A549 (cell line): ENCODE measurements around the gene LRRC39. TPM values are rescaled to one million over a fixed set of nuclear protein-coding genes. Genes with fewer than 3 reads are reported as not detected.
A peak's percentile ranks its signal among the peaks of the same experiment; 100 is the strongest.

ENCODE experiments used
- ATAC-seq, 2 experiments: fragments of 200-7000 bp in 1 of 2; fragments of >200 bp in 1 of 2; cut with Nextera tagmentation in 1 of 2; cut with Tn5 transposase in 1 of 2; 3 replicates each; pipeline versions ENCODE4 v1.8.0 to v1.9.1; 2018 to 2020; ENCODE audit warnings: mild to moderate bottlenecking in 1 of 2, moderate library complexity in 1 of 2
- CTCF ChIA-PET: fragments of 300-600 bp; sonication (Branson Sonifier 250); formaldehyde crosslinking; extraction: SDS; loops from one replicate; lab custom pipeline; 2021; ENCODE audit warnings: antibody characterized with exemption, inconsistent platforms; lab: Yijun Ruan, JAX
- POLR2A ChIA-PET: fragments of 350-600 bp; formaldehyde crosslinking; extraction: SDS; loops from one replicate; lab custom pipeline; 2021; ENCODE audit warnings: antibody characterized with exemption, inconsistent platforms; lab: Yijun Ruan, JAX
- DNase-seq, 2 experiments: peaks; one replicate each; pipeline versions ENCODE4 v3.0.0 to v3.0.0-alpha.2; 2011 to 2016; ENCODE audit warnings: low read depth in 1 of 2, low spot score in 1 of 2
- FAIRE-seq: peaks from 2 replicates; lab custom pipeline; 2011; peaks lifted over from hg19 to GRCh38; lab: Jason Lieb, UNC
- H3K27ac ChIP-seq, 2 experiments: fragments of >200 bp; sonication (Bioruptor Twin); formaldehyde crosslinking; 3 replicates each; pipeline ENCODE4 v1.5.1; 2016 to 2017
- H3K4me1 ChIP-seq: fragments of >200 bp; sonication (Bioruptor Twin); formaldehyde crosslinking; 3 replicates; pipeline ENCODE4 v1.6.1; 2016
- H3K4me2 ChIP-seq: fragments of >200 bp; sonication (Bioruptor Twin); formaldehyde crosslinking; 3 replicates; pipeline ENCODE4 v1.6.1; 2016
- H3K4me3 ChIP-seq: fragments of >200 bp; sonication (Bioruptor Twin); formaldehyde crosslinking; 3 replicates; pipeline ENCODE4 v1.5.1; 2016
- H3K9me3 ChIP-seq: fragments of >200 bp; sonication (Bioruptor Twin); formaldehyde crosslinking; 3 replicates; pipeline ENCODE4 v1.6.1; 2016
- CBX2 ChIP-seq: fragments of 200-600 bp; sonication (generic); IDR thresholded peaks from 2 replicates; pipeline ENCODE4 v1.6.1; 2016; ENCODE audit warnings: low read depth, mild to moderate bottlenecking, borderline replicate concordance
- CEBPB ChIP-seq, 2 experiments: fragments of >200 bp in 1 of 2; sonication (Bioruptor Twin) in 1 of 2; formaldehyde crosslinking in 1 of 2; IDR thresholded peaks; 2 replicates each; pipeline ENCODE4 v1.6.1; 2012 to 2016
- CHD2 ChIP-seq: fragments of 150-350 bp; IDR thresholded peaks from 2 replicates; pipeline ENCODE4 v1.6.1; 2014; ENCODE audit warnings: low read length; ENCODE audit not compliant: partially characterized antibody
- CHD4 ChIP-seq: fragments of 200-600 bp; sonication (generic); IDR thresholded peaks from 2 replicates; pipeline ENCODE4 v1.6.1; 2016; ENCODE audit warnings: antibody characterized with exemption, mild to moderate bottlenecking, borderline replicate concordance
- EP300 ChIP-seq, 2 experiments: fragments of >200 bp; sonication (Bioruptor Twin); formaldehyde crosslinking; IDR thresholded peaks; 2 replicates in 1 of 2; 3 replicates in 1 of 2; pipeline ENCODE4 v1.6.1; 2016 to 2017
- ESRRA ChIP-seq: fragments of 150-350 bp; IDR thresholded peaks from 2 replicates; pipeline ENCODE4 v1.6.1; 2014; ENCODE audit warnings: mild to moderate bottlenecking, low read length, borderline replicate concordance
- FOSB ChIP-seq: fragments of 250-450 bp; sonication (Bioruptor Pico); IDR thresholded peaks from 2 replicates; pipeline ENCODE4 v1.5.0; 2020; ENCODE audit warnings: mild to moderate bottlenecking, moderate library complexity
- FOXS1 ChIP-seq: fragments of 250-450 bp; sonication (Bioruptor Pico); IDR thresholded peaks from 2 replicates; pipeline ENCODE4 v1.5.0; 2020; ENCODE audit warnings: mild to moderate bottlenecking, moderate library complexity
- GATA3 ChIP-seq: IDR thresholded peaks from 2 replicates; pipeline ENCODE4 v1.6.1; 2012; ENCODE audit warnings: borderline replicate concordance
- HEYL ChIP-seq: fragments of 250-450 bp; sonication (Bioruptor Pico); IDR thresholded peaks from 2 replicates; pipeline ENCODE4 v1.8.0; 2021; ENCODE audit warnings: mild to moderate bottlenecking, moderate library complexity
- HOXB5 ChIP-seq: fragments of 250-450 bp; sonication (Bioruptor Pico); IDR thresholded peaks from 2 replicates; pipeline ENCODE4 v1.5.0; 2020; ENCODE audit warnings: mild to moderate bottlenecking, moderate library complexity
- JUN ChIP-seq, 2 experiments: fragments of >200 bp; sonication (Bioruptor Twin); formaldehyde crosslinking; IDR thresholded peaks; 2 replicates in 1 of 2; 3 replicates in 1 of 2; pipeline ENCODE4 v1.6.1; 2016 to 2017
- JUNB ChIP-seq: fragments of >200 bp; sonication (Bioruptor Twin); formaldehyde crosslinking; IDR thresholded peaks from 2 replicates; pipeline ENCODE4 v1.6.1; 2016
- KDM1A ChIP-seq: fragments of 200-600 bp; sonication (generic); IDR thresholded peaks from 2 replicates; pipeline ENCODE4 v1.6.1; 2016; ENCODE audit warnings: low read depth, mild to moderate bottlenecking
- MAFK ChIP-seq: fragments of 450-650 bp; IDR thresholded peaks from 2 replicates; pipeline ENCODE4 v1.6.1; 2014; ENCODE audit not compliant: partially characterized antibody
- MAZ ChIP-seq: fragments of 150-350 bp; IDR thresholded peaks from 2 replicates; pipeline ENCODE4 v1.6.1; 2014; ENCODE audit warnings: antibody characterized with exemption, low read depth, low read length, borderline replicate concordance
- NPAS2 ChIP-seq: fragments of 250-450 bp; sonication (Bioruptor Pico); IDR thresholded peaks from 2 replicates; pipeline ENCODE4 v1.8.0; 2022; ENCODE audit warnings: mild to moderate bottlenecking, moderate library complexity, borderline replicate concordance
- NR3C1 ChIP-seq: fragments of >200 bp; sonication (Bioruptor Twin); formaldehyde crosslinking; IDR thresholded peaks from 3 replicates; pipeline ENCODE4 v1.6.1; 2017
- PBX3 ChIP-seq: IDR thresholded peaks from 2 replicates; pipeline ENCODE4 v1.6.1; 2012
- POLR2AphosphoS2 ChIP-seq: conservative IDR thresholded peaks from 2 replicates; pipeline ENCODE4 v1.6.1; 2012; ENCODE audit warnings: low read length, improper control_type of control experiment, inconsistent platforms
- RAD21 ChIP-seq, 2 experiments: fragments of >200 bp in 1 of 2; sonication (Bioruptor Twin) in 1 of 2; formaldehyde crosslinking in 1 of 2; IDR thresholded peaks in 1 of 2; conservative IDR thresholded peaks in 1 of 2; 2 replicates in 1 of 2; 3 replicates in 1 of 2; pipeline ENCODE4 v1.6.1; 2012 to 2018; ENCODE audit warnings: inconsistent platforms in 1 of 2
- RCOR1 ChIP-seq: fragments of 150-350 bp; IDR thresholded peaks from 2 replicates; pipeline ENCODE4 v1.6.1; 2014; ENCODE audit warnings: antibody characterized with exemption, low read length, low read depth
- REST ChIP-seq: fragments of 200-600 bp; sonication (generic); IDR thresholded peaks from 2 replicates; pipeline ENCODE4 v1.6.1; 2016; ENCODE audit warnings: antibody characterized with exemption, mild to moderate bottlenecking, moderate library complexity
- TFCP2L1 ChIP-seq: fragments of 250-450 bp; sonication (Bioruptor Pico); IDR thresholded peaks from 2 replicates; pipeline ENCODE4 v1.5.0; 2021; ENCODE audit warnings: mild to moderate bottlenecking
- TP53 ChIP-seq: fragments of 250-450 bp; sonication (Bioruptor Pico); IDR thresholded peaks from 2 replicates; pipeline ENCODE4 v1.5.0; 2021; ENCODE audit warnings: mild to moderate bottlenecking, moderate library complexity
- USF2 ChIP-seq: fragments of 450-650 bp; IDR thresholded peaks from 2 replicates; pipeline ENCODE4 v1.6.1; 2014; ENCODE audit warnings: antibody characterized with exemption
- ZC3H11A ChIP-seq: fragments of 450-650 bp; IDR thresholded peaks from 2 replicates; pipeline ENCODE4 v1.6.1; 2014; ENCODE audit warnings: antibody characterized with exemption, mild to moderate bottlenecking
- ZFP36 ChIP-seq: fragments of 450-650 bp; IDR thresholded peaks from 2 replicates; pipeline ENCODE4 v1.6.1; 2014; ENCODE audit warnings: borderline replicate concordance; ENCODE audit not compliant: partially characterized antibody
- ZNF302 ChIP-seq: fragments of 250-450 bp; sonication (Bioruptor Pico); IDR thresholded peaks from 2 replicates; pipeline ENCODE4 v1.9.0; 2021; ENCODE audit warnings: inconsistent platforms, mild to moderate bottlenecking, moderate library complexity
- WGBS: methylation state at CpG from one replicate; pipeline ENCODE4 v1.1.6; 2017; ENCODE audit errors: missing lambda C conversion rate; 5-methylcytosine and 5-hydroxymethylcytosine counted together
- polyA plus RNA-seq, 4 experiments: library from polyadenylated mRNA; depleted of rRNA in 3 of 4; stranded (reverse); fragments of >200 nt; fragmentation: RNase III in 1 of 4; extraction: RNeasy Plus Mini Kit Qiagen cat#74134 plus additional on column Dnase treatment in 1 of 4; gene quantifications; 2 replicates in 3 of 4; 3 replicates in 1 of 4; pipeline ENCODE4 v1.2.3, GENCODE V29; 2011 to 2017

Gene LRRC39
- polyA plus RNA-seq, 2 of the 4 experiments (the other 2 are of a cell fraction), result 0.32 to 0.45 TPM

- H3K9me3 ChIP-seq, result no peaks in the 10 kb centered on the region
- DNase-seq (no peak), ATAC-seq (no peak), FAIRE-seq (no peak)
- WGBS, result 80% methylated on average over 4 of the region's 4 CpGs
- no peak overlapping the region for H3K4me3 ChIP-seq
- TF ChIP-seq PBX3 (no peak), MAZ (no peak), NPAS2 (CRISPR knock-in tag) (no peak), FOXS1 (no peak), ZC3H11A (no peak), TFCP2L1 (CRISPR knock-in tag) (no peak), HEYL (no peak), CBX2 (no peak), JUNB (no peak), HOXB5 (CRISPR knock-in tag) (no peak), NR3C1 (no peak), GATA3 (no peak), CEBPB (IDR thresholded peaks at IDR 0.05) (no peak), ZFP36 (no peak), MAFK (no peak), CHD4 (no peak)
- H3K4me1 ChIP-seq, result no peaks in the 10 kb centered on the region
- H3K27ac ChIP-seq, result no peak overlapping the region
- ChIA-PET CTCF (no interaction called here), POLR2A (no interaction called here)
- H3K4me2 ChIP-seq, result no peak overlapping the region
Observed at GRCh38 chr1:100177295-100178041, 588 bp downstream of the LRRC39 start.

- no peak overlapping the region for H3K27ac ChIP-seq
- FAIRE-seq (no peak), DNase-seq (no peak)
- POLR2A ChIA-PET, result no interaction called here
- TF ChIP-seq POLR2AphosphoS2 (no peak), MAFK (peak; percentile 22)
- TF ChIP-seq, all 56 proteins: peak for 1
- H3K4me2 ChIP-seq, result no peak overlapping the region
- CTCF ChIA-PET, result no interaction called here
- H3K4me3 ChIP-seq, result no peak overlapping the region
- no peaks in the 10 kb centered on the region for H3K4me1 ChIP-seq
- ATAC-seq, result no peak
- 93% methylated on average over 2 of the region's 2 CpGs for WGBS
- H3K9me3 ChIP-seq, result no peaks in the 10 kb centered on the region
Observed at GRCh38 chr1:100168051-100168450, 10.0 kb downstream of the LRRC39 start.

- no peak for FAIRE-seq
- no peak overlapping the region for H3K27ac ChIP-seq
- TF ChIP-seq REST (no peak), KDM1A (no peak), FOXS1 (no peak), JUNB (no peak), ZNF302 (no peak), HOXB5 (CRISPR knock-in tag) (no peak), TP53 (CRISPR knock-in tag) (no peak), USF2 (no peak), JUN (IDR thresholded peaks at IDR 0.05) (no peak), RAD21 (conservative IDR thresholded peaks at IDR 0.05 in 1 of 2, IDR thresholded peaks at IDR 0.05 in 1 of 2) (no peak), PBX3 (no peak), EP300 (IDR thresholded peaks at IDR 0.05) (no peak), RCOR1 (no peak), CHD4 (no peak), ESRRA (no peak), FOSB (CRISPR knock-in tag) (no peak), CHD2 (no peak)
- CTCF ChIA-PET, result no interaction called here
- no peaks in the 10 kb centered on the region for H3K4me1 ChIP-seq
- H3K9me3 ChIP-seq, result no peaks in the 10 kb centered on the region
- no peak overlapping the region for H3K4me3 ChIP-seq
- H3K4me2 ChIP-seq, result no peak overlapping the region
- POLR2A ChIA-PET, result no interaction called here
- WGBS, result 76% methylated on average over 5 of the region's 5 CpGs
- no peak for DNase-seq
- no peak for ATAC-seq
Observed at GRCh38 chr1:100164702-100165101, 13.4 kb downstream of the LRRC39 start.
